ENCODE data around the gene MEF2D.

GRCh38 chr1:156455362-156455761 lies 45.2 kb downstream of the MEF2D start:
- TF ChIP-seq, protein P1, sequence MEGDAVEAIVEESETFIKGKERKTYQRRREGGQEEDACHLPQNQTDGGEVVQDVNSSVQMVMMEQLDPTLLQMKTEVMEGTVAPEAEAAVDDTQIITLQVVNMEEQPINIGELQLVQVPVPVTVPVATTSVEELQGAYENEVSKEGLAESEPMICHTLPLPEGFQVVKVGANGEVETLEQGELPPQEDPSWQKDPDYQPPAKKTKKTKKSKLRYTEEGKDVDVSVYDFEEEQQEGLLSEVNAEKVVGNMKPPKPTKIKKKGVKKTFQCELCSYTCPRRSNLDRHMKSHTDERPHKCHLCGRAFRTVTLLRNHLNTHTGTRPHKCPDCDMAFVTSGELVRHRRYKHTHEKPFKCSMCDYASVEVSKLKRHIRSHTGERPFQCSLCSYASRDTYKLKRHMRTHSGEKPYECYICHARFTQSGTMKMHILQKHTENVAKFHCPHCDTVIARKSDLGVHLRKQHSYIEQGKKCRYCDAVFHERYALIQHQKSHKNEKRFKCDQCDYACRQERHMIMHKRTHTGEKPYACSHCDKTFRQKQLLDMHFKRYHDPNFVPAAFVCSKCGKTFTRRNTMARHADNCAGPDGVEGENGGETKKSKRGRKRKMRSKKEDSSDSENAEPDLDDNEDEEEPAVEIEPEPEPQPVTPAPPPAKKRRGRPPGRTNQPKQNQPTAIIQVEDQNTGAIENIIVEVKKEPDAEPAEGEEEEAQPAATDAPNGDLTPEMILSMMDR (IDR thresholded peaks at IDR 0.05), result no peak
- TF ChIP-seq EP300 (IDR thresholded peaks at IDR 0.05), result no peak
- TF ChIP-seq POLR2A (IDR thresholded peaks at IDR 0.05), result no peak

All from suprapubic skin (tissue), 3 donors.